GM12865 (cell line): ENCODE measurements around the gene NIPAL4.

Source experiments
- DNase-seq: peaks from one replicate; pipeline ENCODE4 v3.0.0; 2010; ENCODE audit warnings: low read depth
- H3K4me3 ChIP-seq: 2 replicates; pipeline ENCODE4 v1.5.1; 2011; ENCODE audit warnings: mild to moderate bottlenecking, low read depth, low read length, control low read depth
- TF ChIP-seq, protein P1 (sequence below): IDR thresholded peaks from 2 replicates; pipeline ENCODE4 v1.5.1; 2011; ENCODE audit warnings: low read length, control low read depth, low read depth, inconsistent platforms; ENCODE audit not compliant: insufficient read depth; ENCODE audit errors: missing control alignments

NIPAL4 gene

GRCh38 chr5:157520911-157521703 lies 61.1 kb downstream of the NIPAL4 start:
- TF ChIP-seq, protein P1, sequence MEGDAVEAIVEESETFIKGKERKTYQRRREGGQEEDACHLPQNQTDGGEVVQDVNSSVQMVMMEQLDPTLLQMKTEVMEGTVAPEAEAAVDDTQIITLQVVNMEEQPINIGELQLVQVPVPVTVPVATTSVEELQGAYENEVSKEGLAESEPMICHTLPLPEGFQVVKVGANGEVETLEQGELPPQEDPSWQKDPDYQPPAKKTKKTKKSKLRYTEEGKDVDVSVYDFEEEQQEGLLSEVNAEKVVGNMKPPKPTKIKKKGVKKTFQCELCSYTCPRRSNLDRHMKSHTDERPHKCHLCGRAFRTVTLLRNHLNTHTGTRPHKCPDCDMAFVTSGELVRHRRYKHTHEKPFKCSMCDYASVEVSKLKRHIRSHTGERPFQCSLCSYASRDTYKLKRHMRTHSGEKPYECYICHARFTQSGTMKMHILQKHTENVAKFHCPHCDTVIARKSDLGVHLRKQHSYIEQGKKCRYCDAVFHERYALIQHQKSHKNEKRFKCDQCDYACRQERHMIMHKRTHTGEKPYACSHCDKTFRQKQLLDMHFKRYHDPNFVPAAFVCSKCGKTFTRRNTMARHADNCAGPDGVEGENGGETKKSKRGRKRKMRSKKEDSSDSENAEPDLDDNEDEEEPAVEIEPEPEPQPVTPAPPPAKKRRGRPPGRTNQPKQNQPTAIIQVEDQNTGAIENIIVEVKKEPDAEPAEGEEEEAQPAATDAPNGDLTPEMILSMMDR: no peak
- DNase-seq: no peak
- no peak overlapping the region for H3K4me3 ChIP-seq

DNA sequence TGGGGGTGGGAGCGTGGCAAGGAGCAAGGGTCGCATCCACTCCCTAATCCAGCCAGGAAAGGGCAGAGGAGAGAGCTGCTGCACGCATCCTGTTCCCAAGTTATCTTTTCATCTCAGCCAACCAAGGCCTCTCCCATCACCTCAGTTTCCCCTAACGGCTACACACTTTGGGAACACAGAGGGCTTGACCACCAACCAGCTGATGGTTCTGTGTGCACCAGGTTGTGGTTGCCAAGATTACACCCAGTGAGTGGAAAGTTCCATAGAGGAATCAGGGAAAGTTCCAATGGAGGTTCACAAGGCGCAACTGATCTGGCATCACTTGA lies 61.7 kb downstream of the NIPAL4 start:
- TF ChIP-seq, protein P1: no peak
- DNase-seq: no peak

GRCh38 chr5:157523976-157524375 lies 64.0 kb downstream of the NIPAL4 start:
- no peak for DNase-seq
- no peak overlapping the region for H3K4me3 ChIP-seq
- TF ChIP-seq, protein P1: no peak

More for the DNA sequence above, 61.7 kb downstream of the NIPAL4 start:
- H3K4me3 ChIP-seq: no peak overlapping the region
